T-cell (primary cell): ENCODE data around the gene ZRANB3. TPM values are rescaled to one million over a fixed set of nuclear protein-coding genes. Genes with fewer than 3 reads are reported as not detected.

Experiments
- ATAC-seq, 4 experiments: fragments of 200-7000 bp in 3 of 4; fragments of 150-1000 bp in 1 of 4; cut with Tn5 transposase; replicated peaks in 1 of 4; 1 replicate in 3 of 4; 2 replicates in 1 of 4; pipeline ENCODE4 v1.10.0; 2021; ENCODE audit warnings: moderate library complexity in 3 of 4, mild to moderate bottlenecking in 2 of 4, moderate number of reproducible peaks in 1 of 4
- CTCF ChIA-PET, 2 donors: fragments of 300-600 bp; sonication (Branson Sonifier 250); formaldehyde crosslinking; loops; one replicate each; lab custom pipeline; 2022; ENCODE audit warnings: antibody characterized with exemption in 2 of 2; lab: Charles Lee
- POLR2A ChIA-PET, 2 donors: fragments of 300-600 bp; sonication (Branson Sonifier 250); formaldehyde crosslinking; loops; one replicate each; lab custom pipeline; 2022; ENCODE audit warnings: antibody characterized with exemption in 2 of 2; lab: Charles Lee
- DNase-seq, 35 experiments: peaks; one replicate each; pipeline versions ENCODE4 v3.0.0 to v3.0.0-alpha.2; 2013 to 2023
- H3K27ac ChIP-seq: one replicate; pipeline ENCODE4 v1.5.1; 2013; ENCODE audit warnings: low read length
- H3K27me3 ChIP-seq, 2 experiments: replicated peaks in 1 of 2; 1 replicate in 1 of 2; 2 replicates in 1 of 2; pipeline versions ENCODE4 v1.6.1 to v1.7.0; 2013; ENCODE audit warnings: low read length in 1 of 2, mixed read lengths in 1 of 2; ENCODE audit not compliant: control insufficient read depth in 2 of 2, insufficient read depth in 2 of 2; ENCODE audit errors: extremely low read depth in 1 of 2
- H3K36me3 ChIP-seq, 2 donors: 1 replicate in 1 of 2; 2 replicates in 1 of 2; pipeline versions ENCODE4 v1.6.1 to v1.7.0; 2013; ENCODE audit warnings: low read length in 1 of 2; ENCODE audit not compliant: control insufficient read depth in 2 of 2, insufficient read depth in 1 of 2; ENCODE audit errors: extremely low read depth in 1 of 2
- H3K4me1 ChIP-seq, 2 experiments: 1 replicate in 1 of 2; 2 replicates in 1 of 2; pipeline versions ENCODE4 v1.6.1 to v1.7.0; 2013; ENCODE audit warnings: low read length in 2 of 2, mixed read lengths in 1 of 2; ENCODE audit not compliant: insufficient read depth in 2 of 2, control insufficient read depth in 1 of 2; ENCODE audit errors: extremely low read depth in 1 of 2
- H3K4me3 ChIP-seq, 2 donors: 1 replicate in 1 of 2; 2 replicates in 1 of 2; pipeline versions ENCODE4 v1.5.1 to v1.7.0; 2013; ENCODE audit warnings: mild to moderate bottlenecking in 2 of 2, low read length in 1 of 2, moderate library complexity in 1 of 2; ENCODE audit not compliant: control insufficient read depth in 1 of 2; ENCODE audit errors: extremely low read depth in 1 of 2
- H3K9me3 ChIP-seq: 2 replicates; pipeline ENCODE4 v1.7.0; 2013
- H3K27ac Mint-ChIP-seq, 2 donors: one replicate each; pipeline ENCODE4 v1.8.0; 2020 to 2021; ENCODE audit warnings: mild to moderate bottlenecking in 2 of 2, mixed read lengths in 2 of 2
- H3K27me3 Mint-ChIP-seq, 2 donors: one replicate each; pipeline ENCODE4 v1.8.0; 2021 to 2022; ENCODE audit warnings: mixed read lengths in 2 of 2
- H3K36me3 Mint-ChIP-seq: one replicate; pipeline ENCODE4 v1.8.0; 2021; ENCODE audit warnings: mixed read lengths
- H3K4me1 Mint-ChIP-seq, 3 donors: one replicate each; pipeline ENCODE4 v1.8.0; 2020 to 2022; ENCODE audit warnings: mixed read lengths in 3 of 3, mild to moderate bottlenecking in 1 of 3
- H3K4me3 Mint-ChIP-seq, 3 donors: one replicate each; pipeline ENCODE4 v1.8.0; 2020 to 2022; ENCODE audit warnings: mild to moderate bottlenecking in 3 of 3, mixed read lengths in 3 of 3, moderate library complexity in 3 of 3
- H3K9me3 Mint-ChIP-seq, 3 donors: one replicate each; pipeline ENCODE4 v1.8.0; 2020 to 2022; ENCODE audit warnings: mixed read lengths in 3 of 3
- WGBS: methylation state at CpG from one replicate; pipeline ENCODE4 v1.1.5; 2013; ENCODE audit warnings: missing lambda C conversion rate; ENCODE audit not compliant: insufficient coverage; 5-methylcytosine and 5-hydroxymethylcytosine counted together
- total RNA-seq, 35 experiments: library from RNA in 6 of 35; stranded (reverse) in 6 of 35; fragments of 120-200 nt in 1 of 35; gene quantifications; one replicate each; pipeline versions ENCODE4 v1.2.1 to v1.2.4 and lab custom pipeline; 2013 to 2026

ZRANB3 gene
- total RNA-seq, 5 donors from 2014 or later (not counting 1 experiment from before 2014, with no cell fraction given) = 3.3 to 8.6 (median 5.3) TPM

DNA sequence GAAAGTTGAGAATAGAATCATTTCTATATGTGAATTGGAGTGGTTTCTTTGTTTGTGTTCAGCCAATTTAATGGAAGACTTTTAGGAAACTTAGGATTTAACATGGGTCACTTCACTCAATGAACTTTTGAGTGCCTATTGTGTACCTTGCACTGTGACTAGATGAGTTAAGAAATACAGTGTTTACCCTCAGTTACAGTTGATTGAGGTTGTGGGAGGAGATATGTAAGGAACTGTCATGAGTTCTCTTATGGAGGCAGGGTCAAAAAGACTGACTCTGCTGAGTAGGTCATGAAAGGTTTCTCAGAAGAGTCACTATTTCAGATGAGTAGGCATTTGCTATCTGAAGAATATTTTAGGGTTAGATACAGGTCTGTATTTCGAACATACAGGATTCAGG, 380.3 kb downstream of the ZRANB3 start:
- H3K27me3 ChIP-seq = no peaks in the 10 kb centered on the region

DNA sequence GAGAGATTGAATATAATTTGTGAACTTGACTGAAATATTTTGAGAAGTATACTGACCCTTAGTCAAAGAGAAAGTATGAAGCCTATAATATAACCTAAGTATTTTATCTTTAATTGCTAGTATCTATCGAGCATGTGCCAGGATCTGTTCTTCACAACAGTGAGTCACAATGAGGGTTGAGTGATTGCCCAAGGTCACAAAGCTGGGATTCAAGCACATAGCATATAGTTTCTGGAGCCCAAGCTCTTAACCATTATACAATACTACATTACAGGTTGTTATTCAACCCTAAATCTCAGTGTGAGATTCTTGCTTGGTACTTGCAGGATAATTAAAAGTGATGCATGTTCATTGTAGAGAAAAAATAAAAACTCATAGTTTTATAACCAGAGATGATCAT, 381.8 kb downstream of the ZRANB3 start:
- Mint-ChIP-seq H3K36me3 (peaks cover 56% of the 10 kb centered on the region), H3K27me3 (no peaks in the 10 kb centered on the region), H3K4me1 (peaks cover 9 to 14% (median 13%) of the 10 kb centered on the region in 3 donors), H3K27ac (no peak overlapping the region), H3K9me3 (no peaks in the 10 kb centered on the region), H3K4me3 (no peak overlapping the region)
- Histone ChIP-seq H3K9me3 (no peaks in the 10 kb centered on the region), H3K36me3 (peaks cover 0 to 36% of the 10 kb centered on the region in 2 donors), H3K27me3 (no peaks in the 10 kb centered on the region), H3K27ac (no peak overlapping the region), H3K4me3 (no peak overlapping the region), H3K4me1 (no peaks in the 10 kb centered on the region)
- WGBS = no CpG with 5 or more reads among the region's 1 CpG
- DNase-seq = no peak
- POLR2A ChIA-PET = interaction anchor here in 1 of 2 donors (0.6 kb wide), 1 partner anchor 10 kb away, joined by 3 read pairs; no protein-coding TSS in a partner anchor
- ATAC-seq = no peak
- CTCF ChIA-PET = interaction anchor here in 1 of 2 donors (0.7 kb wide), 1 partner anchor 941 kb away, joined by 3 read pairs; no protein-coding TSS in a partner anchor

More for the DNA sequence above, 380.3 kb downstream of the ZRANB3 start:
- Histone ChIP-seq H3K27ac (no peak overlapping the region), H3K36me3 (peaks cover 0 to 40% of the 10 kb centered on the region in 2 donors), H3K4me3 (no peak overlapping the region), H3K4me1 (no peaks in the 10 kb centered on the region), H3K9me3 (no peaks in the 10 kb centered on the region)
- H3K9me3 Mint-ChIP-seq = no peaks in the 10 kb centered on the region
- H3K4me3 Mint-ChIP-seq = no peak overlapping the region
- WGBS = no CpG with 5 or more reads among the region's 1 CpG
- ChIA-PET POLR2A (no interaction called here), CTCF (no interaction called here)
- no peak overlapping the region for H3K27ac Mint-ChIP-seq
- H3K4me1 Mint-ChIP-seq = peaks cover 9 to 15% (median 13%) of the 10 kb centered on the region in 3 donors
- H3K27me3 Mint-ChIP-seq = no peaks in the 10 kb centered on the region
- ATAC-seq (no peak), DNase-seq (no peak)
- peaks cover 62% of the 10 kb centered on the region for H3K36me3 Mint-ChIP-seq

DNA sequence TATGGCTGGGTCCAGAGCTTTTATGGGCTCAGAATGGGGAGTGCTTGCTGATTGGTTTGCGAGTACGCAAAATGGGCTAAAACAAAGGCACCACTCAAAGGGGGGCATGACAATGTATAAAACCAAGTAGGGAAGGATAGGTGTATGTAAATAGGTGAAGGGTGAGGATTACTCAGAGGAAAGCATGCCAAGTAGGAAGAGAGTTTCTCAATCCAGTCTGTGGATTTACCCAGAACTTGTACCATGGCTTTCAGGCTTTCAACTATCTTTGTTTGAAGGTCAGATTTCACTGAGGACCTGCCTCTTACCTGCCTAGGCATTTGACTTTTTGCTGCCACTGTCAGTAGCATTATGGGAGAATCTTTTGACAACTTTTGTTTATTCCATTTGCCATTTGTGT, 386.7 kb downstream of the ZRANB3 start:
- 95% methylated on average over 2 of the region's 2 CpGs for WGBS
- H3K27ac ChIP-seq = no peak overlapping the region
- no peak for ATAC-seq
- H3K4me1 ChIP-seq = no peaks in the 10 kb centered on the region
- H3K4me3 Mint-ChIP-seq = no peak overlapping the region
- H3K4me1 Mint-ChIP-seq = peaks cover 6 to 9% (median 9%) of the 10 kb centered on the region in 3 donors
- H3K27ac Mint-ChIP-seq = peak overlapping the region in 1 of 2 donors; percentile 52
- H3K27me3 ChIP-seq = no peaks in the 10 kb centered on the region
- peaks cover 9 to 18% of the 10 kb centered on the region in 2 donors for H3K36me3 ChIP-seq
- DNase-seq = no peak
- ChIA-PET POLR2A (no interaction called here), CTCF (interaction anchor here in 1 of 2 donors (0.7 kb wide), 1 partner anchor 46 kb away, joined by 3 read pairs; no protein-coding TSS in a partner anchor)
- peaks cover 6 to 17% (median 12%) of the 10 kb centered on the region in 3 donors for H3K9me3 Mint-ChIP-seq
- no peaks in the 10 kb centered on the region for H3K27me3 Mint-ChIP-seq
- H3K4me3 ChIP-seq = no peak overlapping the region
- H3K36me3 Mint-ChIP-seq = peaks cover 63% of the 10 kb centered on the region
- peaks cover 7% of the 10 kb centered on the region for H3K9me3 ChIP-seq

DNA sequence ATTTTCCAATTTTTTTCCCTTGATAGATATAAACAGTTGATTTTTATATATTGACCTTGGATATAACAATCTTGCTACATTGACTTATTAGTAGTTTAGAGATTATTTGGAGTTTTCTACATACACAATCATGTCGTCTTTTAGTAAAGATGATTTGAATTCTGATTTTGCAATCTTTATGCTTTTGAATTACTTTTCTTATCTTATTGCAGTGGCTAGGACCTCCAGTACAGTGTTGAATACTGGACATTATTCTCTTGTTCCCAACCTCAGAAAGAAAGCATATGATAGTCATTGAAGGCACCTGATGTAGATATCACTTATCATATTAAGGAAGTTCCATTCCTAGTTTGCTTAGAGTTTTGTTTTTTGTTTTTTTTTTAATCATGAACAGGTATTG, 388.7 kb downstream of the ZRANB3 start:
- no peak overlapping the region for H3K27ac Mint-ChIP-seq
- Histone ChIP-seq H3K36me3 (peaks cover 9 to 26% of the 10 kb centered on the region in 2 donors), H3K27ac (no peak overlapping the region), H3K4me1 (no peaks in the 10 kb centered on the region), H3K9me3 (peaks cover 7% of the 10 kb centered on the region), H3K27me3 (no peaks in the 10 kb centered on the region), H3K4me3 (no peak overlapping the region)
- no peaks in the 10 kb centered on the region for H3K27me3 Mint-ChIP-seq
- ChIA-PET CTCF (no interaction called here), POLR2A (interaction anchor here in 1 of 2 donors (0.6 kb wide), 1 partner anchor 841 kb away, joined by 3 read pairs; no protein-coding TSS in a partner anchor)
- no peak for ATAC-seq
- H3K4me1 Mint-ChIP-seq = peaks cover 6 to 9% (median 6%) of the 10 kb centered on the region in 3 donors
- H3K9me3 Mint-ChIP-seq = peaks cover 6 to 17% (median 12%) of the 10 kb centered on the region in 3 donors
- H3K36me3 Mint-ChIP-seq = peaks cover 66% of the 10 kb centered on the region
- DNase-seq = no peak
- WGBS = no CpG with 5 or more reads among the region's 1 CpG
- no peak overlapping the region for H3K4me3 Mint-ChIP-seq

DNA sequence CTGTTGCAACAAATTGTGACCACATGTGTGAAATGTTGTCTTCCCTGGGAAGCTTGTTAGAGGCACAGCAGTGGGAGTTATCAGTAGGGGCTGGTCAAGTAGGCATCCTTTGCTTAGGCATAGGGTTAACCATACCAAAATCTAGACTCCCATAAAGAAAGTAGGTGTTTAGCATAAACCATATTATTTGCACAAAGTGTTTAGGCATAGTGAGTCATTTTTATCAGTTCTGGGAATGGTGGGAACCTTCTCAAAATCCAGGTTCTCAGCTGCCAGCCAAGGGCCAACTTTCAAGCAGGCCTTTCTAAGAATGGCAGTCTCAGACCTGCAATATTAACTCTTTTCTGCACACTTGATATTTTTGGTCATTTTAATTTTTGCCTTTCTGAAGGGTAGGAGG, 390.4 kb downstream of the ZRANB3 start:
- Mint-ChIP-seq H3K9me3 (peaks cover 6 to 17% (median 12%) of the 10 kb centered on the region in 3 donors), H3K4me3 (no peak overlapping the region), H3K4me1 (peaks cover 4 to 9% (median 6%) of the 10 kb centered on the region in 3 donors), H3K27ac (no peak overlapping the region), H3K27me3 (no peaks in the 10 kb centered on the region), H3K36me3 (peaks cover 75% of the 10 kb centered on the region)
- Histone ChIP-seq H3K27me3 (no peaks in the 10 kb centered on the region), H3K4me3 (no peak overlapping the region), H3K4me1 (no peaks in the 10 kb centered on the region), H3K27ac (no peak overlapping the region), H3K36me3 (peaks cover 10 to 37% of the 10 kb centered on the region in 2 donors), H3K9me3 (peaks cover 7% of the 10 kb centered on the region)
- POLR2A ChIA-PET = no interaction called here
- CTCF ChIA-PET = no interaction called here
- no peak for ATAC-seq
- no peak for DNase-seq

- POLR2A ChIA-PET = interaction anchor here in 1 of 2 donors (0.7 kb wide), 2 partner anchors 30 to 34 kb away, joined by 3 read pairs; no protein-coding TSS in a partner anchor
These were observed 398.7 kb downstream of the ZRANB3 start for GRCh38 chr2:135132314-135132713.

More at GRCh38 chr2:135132314-135132713, 398.7 kb downstream of the ZRANB3 start:
- Histone ChIP-seq H3K9me3 (no peaks in the 10 kb centered on the region), H3K36me3 (peaks cover 7 to 55% of the 10 kb centered on the region in 2 donors), H3K27ac (no peak overlapping the region), H3K27me3 (no peaks in the 10 kb centered on the region), H3K4me3 (no peak overlapping the region), H3K4me1 (no peaks in the 10 kb centered on the region)
- Mint-ChIP-seq H3K4me3 (no peak overlapping the region), H3K36me3 (peaks cover 60% of the 10 kb centered on the region), H3K27ac (no peak overlapping the region), H3K9me3 (no peaks in the 10 kb centered on the region), H3K27me3 (no peaks in the 10 kb centered on the region), H3K4me1 (peaks cover 0 to 2% (median 2%) of the 10 kb centered on the region in 3 donors)
- no peak for DNase-seq
- no CpG with 5 or more reads among the region's 1 CpG for WGBS
- ATAC-seq = no peak
- CTCF ChIA-PET = interaction anchor here in 1 of 2 donors (1.4 kb wide), 1 partner anchor 143 kb away, joined by 3 read pairs; no protein-coding TSS in a partner anchor
